ENCODE measurements around the gene DAP. TPM values are rescaled to one million over a fixed set of nuclear protein-coding genes. Genes with fewer than 3 reads are reported as not detected.

Gene DAP
- total RNA-seq, 1 donor from 2014 or later, result 79.8 TPM

DNA sequence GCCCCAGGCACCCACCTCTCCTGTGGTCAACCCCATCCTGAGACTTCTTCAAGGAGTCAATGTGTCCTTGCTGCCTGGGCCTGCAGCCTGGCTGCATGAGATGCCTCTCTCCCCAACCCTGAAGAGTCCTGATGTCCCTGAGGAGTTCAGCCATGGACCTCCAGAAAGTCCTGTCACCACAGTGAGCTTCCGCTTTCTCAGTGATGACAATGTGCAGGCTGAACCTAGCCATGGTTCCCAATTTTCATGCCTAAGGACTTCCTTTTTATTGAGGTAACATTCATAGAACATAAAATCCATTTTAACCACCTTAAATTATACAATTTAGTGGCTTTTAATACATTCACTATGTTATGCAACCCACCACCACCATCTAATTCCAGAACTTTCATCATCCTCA, 29.1 kb downstream of the DAP start:
- TF ChIP-seq, protein P1, sequence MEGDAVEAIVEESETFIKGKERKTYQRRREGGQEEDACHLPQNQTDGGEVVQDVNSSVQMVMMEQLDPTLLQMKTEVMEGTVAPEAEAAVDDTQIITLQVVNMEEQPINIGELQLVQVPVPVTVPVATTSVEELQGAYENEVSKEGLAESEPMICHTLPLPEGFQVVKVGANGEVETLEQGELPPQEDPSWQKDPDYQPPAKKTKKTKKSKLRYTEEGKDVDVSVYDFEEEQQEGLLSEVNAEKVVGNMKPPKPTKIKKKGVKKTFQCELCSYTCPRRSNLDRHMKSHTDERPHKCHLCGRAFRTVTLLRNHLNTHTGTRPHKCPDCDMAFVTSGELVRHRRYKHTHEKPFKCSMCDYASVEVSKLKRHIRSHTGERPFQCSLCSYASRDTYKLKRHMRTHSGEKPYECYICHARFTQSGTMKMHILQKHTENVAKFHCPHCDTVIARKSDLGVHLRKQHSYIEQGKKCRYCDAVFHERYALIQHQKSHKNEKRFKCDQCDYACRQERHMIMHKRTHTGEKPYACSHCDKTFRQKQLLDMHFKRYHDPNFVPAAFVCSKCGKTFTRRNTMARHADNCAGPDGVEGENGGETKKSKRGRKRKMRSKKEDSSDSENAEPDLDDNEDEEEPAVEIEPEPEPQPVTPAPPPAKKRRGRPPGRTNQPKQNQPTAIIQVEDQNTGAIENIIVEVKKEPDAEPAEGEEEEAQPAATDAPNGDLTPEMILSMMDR (IDR thresholded peaks at IDR 0.05; ENCODE audit: unreplicated experiment), result no peak
- H3K4me1 Mint-ChIP-seq, result peaks cover 33% of the 10 kb centered on the region
- no peak overlapping the region for H3K4me3 Mint-ChIP-seq
- H3K27ac Mint-ChIP-seq, result no peak overlapping the region
- no peak for DNase-seq (ENCODE audit: low spot score in 2 of 2, unreplicated experiment in 2 of 2)
- no peaks in the 10 kb centered on the region for H3K27me3 Mint-ChIP-seq (ENCODE audit: low read depth)
- H3K9me3 Mint-ChIP-seq, result no peaks in the 10 kb centered on the region
- peaks cover 18% of the 10 kb centered on the region for H3K36me3 Mint-ChIP-seq

DNA sequence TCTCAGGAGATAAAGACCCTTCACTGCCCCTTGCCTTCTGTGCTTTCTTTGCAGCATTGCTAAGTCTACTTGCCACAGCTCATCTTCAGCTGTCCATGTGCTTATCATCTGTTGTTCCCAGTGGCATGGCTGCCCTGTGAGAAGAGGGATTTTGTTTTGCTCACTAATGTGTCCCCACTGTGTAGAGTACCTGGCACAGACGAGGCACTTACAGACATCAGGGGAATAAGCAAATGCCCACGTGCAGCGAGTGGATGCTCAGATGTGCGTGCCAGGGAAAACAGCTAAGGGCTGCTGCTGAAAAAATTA, 31.0 kb downstream of the DAP start:
- Mint-ChIP-seq H3K4me3 (no peak overlapping the region), H3K27ac (no peak overlapping the region), H3K36me3 (peaks cover 30% of the 10 kb centered on the region), H3K27me3 (ENCODE audit: low read depth) (no peaks in the 10 kb centered on the region), H3K4me1 (peaks cover 30% of the 10 kb centered on the region), H3K9me3 (no peaks in the 10 kb centered on the region)
- TF ChIP-seq, protein P1 (IDR thresholded peaks at IDR 0.05; ENCODE audit: unreplicated experiment), result no peak
- DNase-seq (ENCODE audit: low spot score in 2 of 2, unreplicated experiment in 2 of 2), result no peak

DNA sequence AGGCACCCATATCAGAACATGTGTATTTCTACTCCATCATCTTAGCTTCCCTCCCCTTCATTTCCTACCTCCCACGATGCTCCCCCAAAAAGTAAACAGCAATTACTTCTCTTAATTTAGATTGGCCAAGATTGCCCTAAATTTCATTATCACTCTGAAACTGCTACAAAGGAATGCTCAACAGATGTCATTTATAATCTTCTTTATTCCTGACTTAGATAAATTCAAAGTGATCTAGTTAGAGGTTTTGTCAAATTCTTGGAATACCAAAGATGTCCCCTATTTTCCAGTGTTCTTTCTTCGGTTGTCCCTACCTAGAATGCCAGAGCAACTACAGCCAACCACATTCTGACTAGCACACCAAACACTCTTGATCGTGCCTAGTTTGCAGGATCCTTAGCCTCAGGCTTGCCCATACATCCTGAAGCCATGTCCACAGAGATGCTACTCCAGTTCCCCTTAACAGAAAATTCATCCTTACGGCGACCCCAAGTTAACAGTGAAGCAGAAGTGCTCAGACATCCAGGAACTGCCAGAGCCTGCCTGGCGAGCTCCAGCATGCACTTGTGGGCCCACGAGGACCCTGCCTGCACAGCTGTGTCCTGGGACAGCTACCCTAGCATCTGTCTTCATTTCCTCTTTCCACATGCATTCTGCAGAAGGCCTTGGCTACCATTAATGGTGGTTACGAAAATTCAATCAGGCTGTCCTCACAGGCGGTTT, 31.6 kb downstream of the DAP start:
- Mint-ChIP-seq H3K9me3 (no peaks in the 10 kb centered on the region), H3K27me3 (ENCODE audit: low read depth) (no peaks in the 10 kb centered on the region), H3K4me3 (no peak overlapping the region), H3K27ac (no peak overlapping the region), H3K4me1 (peaks cover 26% of the 10 kb centered on the region), H3K36me3 (peaks cover 32% of the 10 kb centered on the region)
- DNase-seq (ENCODE audit: low spot score in 2 of 2, unreplicated experiment in 2 of 2), result no peak
- TF ChIP-seq, protein P1 (IDR thresholded peaks at IDR 0.05; ENCODE audit: unreplicated experiment), result no peak

DNA sequence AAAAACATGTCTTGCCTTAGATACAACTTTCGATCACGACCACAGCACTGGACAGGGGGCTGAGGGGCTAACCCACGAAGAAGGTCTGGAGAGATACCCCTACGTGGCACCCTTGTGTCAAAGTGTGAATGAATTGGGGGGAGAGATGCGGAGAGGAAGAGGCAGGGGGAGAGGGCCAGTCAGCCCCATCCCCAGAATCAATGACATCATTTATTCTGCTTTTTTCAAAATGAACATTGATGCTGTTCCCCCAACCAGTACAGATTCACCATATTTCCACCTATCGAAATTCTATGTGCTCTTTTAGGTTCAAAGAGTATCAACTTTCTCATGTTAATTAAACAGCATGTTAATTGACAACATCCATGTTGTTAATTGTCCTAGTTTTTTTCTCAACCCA, 32.4 kb downstream of the DAP start:
- Mint-ChIP-seq H3K4me3 (no peak overlapping the region), H3K9me3 (no peaks in the 10 kb centered on the region), H3K27me3 (ENCODE audit: low read depth) (no peaks in the 10 kb centered on the region), H3K4me1 (peaks cover 18% of the 10 kb centered on the region), H3K36me3 (peaks cover 32% of the 10 kb centered on the region), H3K27ac (no peak overlapping the region)
- DNase-seq (ENCODE audit: low spot score in 2 of 2, unreplicated experiment in 2 of 2), result no peak
- TF ChIP-seq, protein P1 (IDR thresholded peaks at IDR 0.05; ENCODE audit: unreplicated experiment), result no peak

DNA sequence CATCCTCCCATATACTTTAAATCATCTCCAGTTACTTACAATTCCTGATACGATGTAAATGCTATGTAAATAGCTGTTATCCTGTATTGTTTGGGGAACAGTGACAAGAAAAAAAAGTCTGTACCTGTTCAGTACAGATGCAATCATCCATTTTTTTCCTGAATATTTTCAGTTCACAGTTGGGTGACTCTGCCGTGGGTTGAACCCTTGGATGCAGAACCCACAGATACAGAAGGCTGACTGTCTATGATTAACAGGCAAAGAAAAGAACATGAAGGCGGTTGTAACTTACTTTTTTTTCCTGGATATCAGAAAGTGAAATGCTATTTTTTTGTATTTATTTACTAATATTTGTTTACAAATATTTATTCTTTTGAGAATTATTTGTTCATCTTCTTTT, 33.2 kb downstream of the DAP start:
- Mint-ChIP-seq H3K4me1 (peaks cover 12% of the 10 kb centered on the region), H3K9me3 (no peaks in the 10 kb centered on the region), H3K36me3 (peaks cover 25% of the 10 kb centered on the region), H3K4me3 (no peak overlapping the region), H3K27ac (no peak overlapping the region), H3K27me3 (ENCODE audit: low read depth) (no peaks in the 10 kb centered on the region)
- no peak for DNase-seq (ENCODE audit: low spot score in 2 of 2, unreplicated experiment in 2 of 2)
- TF ChIP-seq, protein P1 (IDR thresholded peaks at IDR 0.05; ENCODE audit: unreplicated experiment), result no peak
